ENCODE data around the gene CLDN3.

DNA sequence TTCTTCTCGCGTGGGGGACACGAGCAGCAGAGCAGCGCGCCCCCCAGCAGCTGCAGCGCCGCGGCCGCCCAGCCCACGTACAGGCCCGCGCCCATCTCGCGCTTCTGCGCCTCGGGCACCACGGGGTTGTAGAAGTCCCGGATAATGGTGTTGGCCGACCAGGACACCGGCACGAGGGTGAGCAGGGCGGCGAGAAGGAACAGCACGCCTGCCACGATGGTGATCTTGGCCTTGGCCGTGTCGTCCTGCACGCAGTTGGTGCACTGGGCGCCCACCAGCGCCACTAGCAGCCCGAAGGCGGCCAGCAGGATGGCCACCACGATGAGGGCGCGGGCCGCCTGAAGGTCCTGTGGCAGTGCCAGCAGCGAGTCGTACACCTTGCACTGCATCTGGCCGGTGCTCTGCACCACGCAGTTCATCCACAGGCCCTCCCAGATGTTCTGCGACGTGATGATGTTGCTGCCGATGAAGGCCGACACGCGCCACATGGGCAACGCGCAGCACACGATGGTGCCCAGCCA is 529 bp downstream of the CLDN3 start:
- TF ChIP-seq CTCF (IDR thresholded peaks at IDR 0.05), result peak in 1 of 6 experiments; percentile 18
- TF ChIP-seq POLR2A (IDR thresholded peaks at IDR 0.05), result no peak
- no peak for TF ChIP-seq POLR2AphosphoS5 (IDR thresholded peaks at IDR 0.05)

Data from upper lobe of left lung (tissue), 4 donors.